HG02642 (cell line): ENCODE data around the gene TFF1.

Experiments
- ATAC-seq: cut with Tn5 transposase; IDR thresholded peaks from one replicate; pipeline ENCODE4 v1.9.1; 2021; ENCODE audit warnings: mild to moderate bottlenecking; ENCODE audit not compliant: unreplicated experiment, poor library complexity

The TFF1 gene

GRCh38 chr21:42384156-42384945, 18.0 kb upstream of the TFF1 start:
- ATAC-seq: no peak

- no peak for ATAC-seq
Observed at GRCh38 chr21:42383331-42383730, 17.0 kb upstream of the TFF1 start.

GRCh38 chr21:42382915-42383314, 16.6 kb upstream of the TFF1 start:
- no peak for ATAC-seq

- no peak for ATAC-seq
Observed at GRCh38 chr21:42381347-42381984, 15.1 kb upstream of the TFF1 start.

GRCh38 chr21:42379426-42380215, 13.3 kb upstream of the TFF1 start:
- ATAC-seq: no peak

GRCh38 chr21:42378418-42378817, 12.1 kb upstream of the TFF1 start:
- no peak for ATAC-seq

GRCh38 chr21:42377951-42378340, 11.6 kb upstream of the TFF1 start:
- no peak for ATAC-seq

- ATAC-seq: no peak
Observed at GRCh38 chr21:42377211-42377950, 11.0 kb upstream of the TFF1 start.

GRCh38 chr21:42376338-42376982, 10.1 kb upstream of the TFF1 start:
- no peak for ATAC-seq

- ATAC-seq: no peak
Observed at GRCh38 chr21:42375966-42376337, 9.6 kb upstream of the TFF1 start.

- ATAC-seq: no peak
Observed at GRCh38 chr21:42375506-42375905, 9.2 kb upstream of the TFF1 start.

GRCh38 chr21:42374864-42375499, 8.6 kb upstream of the TFF1 start:
- ATAC-seq: no peak

GRCh38 chr21:42374457-42374856, 8.1 kb upstream of the TFF1 start:
- ATAC-seq: no peak

- ATAC-seq: no peak
Observed at GRCh38 chr21:42373908-42374455, 7.6 kb upstream of the TFF1 start.

- no peak for ATAC-seq
Observed at GRCh38 chr21:42373196-42373907, 7.0 kb upstream of the TFF1 start.

GRCh38 chr21:42370894-42371654, 4.7 kb upstream of the TFF1 start:
- ATAC-seq: no peak

GRCh38 chr21:42369821-42370220, 3.5 kb upstream of the TFF1 start:
- ATAC-seq: no peak
